ENCODE measurements around the gene MYO7A. TPM values are rescaled to one million over a fixed set of nuclear protein-coding genes. Genes with fewer than 3 reads are reported as not detected.

The MYO7A gene
- total and polyA plus RNA-seq, 5 donors = 2.4 to 8.6 (median 6.5) TPM

GRCh38 chr11:77171254-77171653, 43.2 kb downstream of the MYO7A start:
- no peaks in the 10 kb centered on the region for H3K9me3 ChIP-seq (ENCODE audit: control insufficient read depth, low read length)
- no peak for ATAC-seq
- no peak overlapping the region for H3K4me3 ChIP-seq (ENCODE audit: low read length)
- H3K27me3 ChIP-seq (ENCODE audit: control insufficient read depth, insufficient read depth) = no peaks in the 10 kb centered on the region
- no peak overlapping the region for H3K27ac ChIP-seq (ENCODE audit: low read length)
- intact Hi-C loops (cut with DNase I) = no loop called here
- H3K4me1 ChIP-seq (ENCODE audit: control insufficient read depth, insufficient read depth, low read length) = no peaks in the 10 kb centered on the region
- 92% methylated on average over 8 of the region's 8 CpGs for WGBS
- DNase-seq = no peak

- ATAC-seq = peak in 1 of 2 donors; percentile 18
- H3K27ac ChIP-seq (ENCODE audit: low read length) = no peak overlapping the region
- DNase-seq = peak in 1 of 3 donors; percentile 39
Observed at GRCh38 chr11:77171885-77172665, 44.0 kb downstream of the MYO7A start.

GRCh38 chr11:77172666-77172982, 44.6 kb downstream of the MYO7A start:
- peak; percentile 19 to 83 for ATAC-seq
- Histone ChIP-seq H3K4me3 (ENCODE audit: low read length) (no peak overlapping the region), H3K27ac (ENCODE audit: low read length) (no peak overlapping the region), H3K4me1 (ENCODE audit: control insufficient read depth, insufficient read depth, low read length) (no peaks in the 10 kb centered on the region), H3K27me3 (ENCODE audit: control insufficient read depth, insufficient read depth) (no peaks in the 10 kb centered on the region), H3K9me3 (ENCODE audit: control insufficient read depth, low read length) (no peaks in the 10 kb centered on the region)
- 51% methylated on average over 16 of the region's 16 CpGs for WGBS
- intact Hi-C loops (cut with DNase I) = no loop called here
- DNase-seq = peak; percentile 44 to 77 (median 71)

More at GRCh38 chr11:77171885-77172665, 44.0 kb downstream of the MYO7A start:
- WGBS = 59% methylated on average over 20 of the region's 20 CpGs
- Histone ChIP-seq H3K9me3 (ENCODE audit: control insufficient read depth, low read length) (no peaks in the 10 kb centered on the region), H3K4me3 (ENCODE audit: low read length) (no peak overlapping the region), H3K4me1 (ENCODE audit: control insufficient read depth, insufficient read depth, low read length) (no peaks in the 10 kb centered on the region), H3K27me3 (ENCODE audit: control insufficient read depth, insufficient read depth) (no peaks in the 10 kb centered on the region)
- intact Hi-C loops (cut with DNase I) = no loop called here

- WGBS = 49% methylated on average over 10 of the region's 10 CpGs
- peak in 2 of 3 donors; percentile 65 to 66 for DNase-seq
- no peak overlapping the region for H3K4me3 ChIP-seq (ENCODE audit: low read length)
- H3K27ac ChIP-seq (ENCODE audit: low read length) = no peak overlapping the region
- H3K9me3 ChIP-seq (ENCODE audit: control insufficient read depth, low read length) = no peaks in the 10 kb centered on the region
- intact Hi-C loops (cut with DNase I) = no loop called here
- H3K4me1 ChIP-seq (ENCODE audit: control insufficient read depth, insufficient read depth, low read length) = no peaks in the 10 kb centered on the region
- H3K27me3 ChIP-seq (ENCODE audit: control insufficient read depth, insufficient read depth) = no peaks in the 10 kb centered on the region
- no peak for ATAC-seq
Observed at GRCh38 chr11:77173494-77173893, 45.4 kb downstream of the MYO7A start.

GRCh38 chr11:77174559-77174958, 46.5 kb downstream of the MYO7A start:
- ATAC-seq (no peak), DNase-seq (peak in 1 of 3 donors; percentile 54)
- H3K27me3 ChIP-seq (ENCODE audit: control insufficient read depth, insufficient read depth) = no peaks in the 10 kb centered on the region
- no peaks in the 10 kb centered on the region for H3K4me1 ChIP-seq (ENCODE audit: control insufficient read depth, insufficient read depth, low read length)
- no peaks in the 10 kb centered on the region for H3K9me3 ChIP-seq (ENCODE audit: control insufficient read depth, low read length)
- H3K27ac ChIP-seq (ENCODE audit: low read length) = no peak overlapping the region
- intact Hi-C loops (cut with DNase I) = no loop called here
- H3K4me3 ChIP-seq (ENCODE audit: low read length) = no peak overlapping the region
- WGBS = 89% methylated on average over 16 of the region's 16 CpGs

GRCh38 chr11:77175021-77175842, 47.2 kb downstream of the MYO7A start:
- intact Hi-C loops (cut with DNase I) = no loop called here
- WGBS = 80% methylated on average over 15 of the region's 15 CpGs
- H3K4me1 ChIP-seq (ENCODE audit: control insufficient read depth, insufficient read depth, low read length) = no peaks in the 10 kb centered on the region
- peak overlapping the region; percentile 15 for H3K27ac ChIP-seq (ENCODE audit: low read length)
- DNase-seq = peak in 2 of 3 donors; percentile 66 to 75
- H3K27me3 ChIP-seq (ENCODE audit: control insufficient read depth, insufficient read depth) = no peaks in the 10 kb centered on the region
- peak in 1 of 2 donors; percentile 25 for ATAC-seq
- H3K9me3 ChIP-seq (ENCODE audit: control insufficient read depth, low read length) = no peaks in the 10 kb centered on the region
- H3K4me3 ChIP-seq (ENCODE audit: low read length) = no peak overlapping the region

GRCh38 chr11:77175869-77176539, 48.0 kb downstream of the MYO7A start:
- peak; percentile 44 to 67 for ATAC-seq
- DNase-seq = peak; percentile 49 to 81 (median 80)
- Histone ChIP-seq H3K27ac (ENCODE audit: low read length) (no peak overlapping the region), H3K9me3 (ENCODE audit: control insufficient read depth, low read length) (no peaks in the 10 kb centered on the region), H3K4me1 (ENCODE audit: control insufficient read depth, insufficient read depth, low read length) (no peaks in the 10 kb centered on the region), H3K27me3 (ENCODE audit: control insufficient read depth, insufficient read depth) (no peaks in the 10 kb centered on the region), H3K4me3 (ENCODE audit: low read length) (no peak overlapping the region)
- intact Hi-C loops (cut with DNase I) = no loop called here
- WGBS = 51% methylated on average over 12 of the region's 12 CpGs

GRCh38 chr11:77176996-77177395, 49.0 kb downstream of the MYO7A start:
- Histone ChIP-seq H3K4me1 (ENCODE audit: control insufficient read depth, insufficient read depth, low read length) (no peaks in the 10 kb centered on the region), H3K27me3 (ENCODE audit: control insufficient read depth, insufficient read depth) (no peaks in the 10 kb centered on the region), H3K27ac (ENCODE audit: low read length) (no peak overlapping the region), H3K4me3 (ENCODE audit: low read length) (no peak overlapping the region), H3K9me3 (ENCODE audit: control insufficient read depth, low read length) (no peaks in the 10 kb centered on the region)
- intact Hi-C loops (cut with DNase I) = no loop called here
- 92% methylated on average over 9 of the region's 9 CpGs for WGBS
- DNase-seq (peak in 1 of 3 donors; percentile 14), ATAC-seq (no peak)

GRCh38 chr11:77178150-77178549, 50.1 kb downstream of the MYO7A start:
- H3K4me1 ChIP-seq (ENCODE audit: control insufficient read depth, insufficient read depth, low read length) = no peaks in the 10 kb centered on the region
- 96% methylated on average over 4 of the region's 4 CpGs for WGBS

GRCh38 chr11:77179048-77179447, 51.0 kb downstream of the MYO7A start:
- no peak overlapping the region for H3K4me3 ChIP-seq (ENCODE audit: low read length)
- no peaks in the 10 kb centered on the region for H3K4me1 ChIP-seq (ENCODE audit: control insufficient read depth, insufficient read depth, low read length)
- intact Hi-C loops (cut with DNase I) = no loop called here
- DNase-seq = peak in 1 of 3 donors; percentile 35
- no peaks in the 10 kb centered on the region for H3K27me3 ChIP-seq (ENCODE audit: control insufficient read depth, insufficient read depth)
- H3K27ac ChIP-seq (ENCODE audit: low read length) = no peak overlapping the region
- 72% methylated on average over 5 of the region's 5 CpGs for WGBS
- no peaks in the 10 kb centered on the region for H3K9me3 ChIP-seq (ENCODE audit: control insufficient read depth, low read length)
- no peak for ATAC-seq

More at GRCh38 chr11:77178150-77178549, 50.1 kb downstream of the MYO7A start:
- Histone ChIP-seq H3K4me3 (ENCODE audit: low read length) (no peak overlapping the region), H3K27ac (ENCODE audit: low read length) (no peak overlapping the region), H3K27me3 (ENCODE audit: control insufficient read depth, insufficient read depth) (no peaks in the 10 kb centered on the region), H3K9me3 (ENCODE audit: control insufficient read depth, low read length) (no peaks in the 10 kb centered on the region)
- ATAC-seq (no peak), DNase-seq (no peak)
- intact Hi-C loops (cut with DNase I) = no loop called here

GRCh38 chr11:77179681-77180080, 51.6 kb downstream of the MYO7A start:
- Histone ChIP-seq H3K4me3 (ENCODE audit: low read length) (no peak overlapping the region), H3K27me3 (ENCODE audit: control insufficient read depth, insufficient read depth) (no peaks in the 10 kb centered on the region), H3K9me3 (ENCODE audit: control insufficient read depth, low read length) (no peaks in the 10 kb centered on the region), H3K27ac (ENCODE audit: low read length) (no peak overlapping the region), H3K4me1 (ENCODE audit: control insufficient read depth, insufficient read depth, low read length) (no peaks in the 10 kb centered on the region)
- DNase-seq (peak in 1 of 3 donors; percentile 49), ATAC-seq (no peak)
- 97% methylated on average over 19 of the region's 19 CpGs for whole genome bisulfite sequencing
- intact Hi-C loops (cut with DNase I) = loop anchor here in 2 of 4 donors (10.0 kb wide), 1 partner anchor 135 kb away; no protein-coding TSS in a partner anchor
